ENCODE data around the gene MIS18A. TPM values are rescaled to one million over a fixed set of nuclear protein-coding genes. Genes with fewer than 3 reads are reported as not detected.

Gene MIS18A
- total RNA-seq, 1 experiment from 2014 or later, result 17.5 TPM

- H3K36me3 ChIP-seq (ENCODE audit: low read depth), result no peaks in the 10 kb centered on the region
- no peaks in the 10 kb centered on the region for H4K20me1 ChIP-seq (ENCODE audit: insufficient read depth)
- no peak for DNase-seq
- no peaks in the 10 kb centered on the region for H3K9me2 ChIP-seq (ENCODE audit: insufficient read depth)
- intact Hi-C loops (cut with micrococcal nuclease; ENCODE audit: unreplicated experiment), result no loop called here
- H3K4me1 ChIP-seq (replicated peaks; ENCODE audit: insufficient read depth), result peaks cover 2% of the 10 kb centered on the region; the same call in 1 of the 2 replicates
- H2AFZ ChIP-seq, result no peak overlapping the region
- no peaks in the 10 kb centered on the region for H3F3A ChIP-seq (ENCODE audit: insufficient read depth, low read depth)
- H3K27ac ChIP-seq, result no peak overlapping the region
- TF ChIP-seq CTCF (conservative IDR thresholded peaks at IDR 0.05) (no peak), EZH2 (IDR thresholded peaks at IDR 0.05; ENCODE audit: low read depth) (no peak)
- CTCF ChIA-PET, result no interaction called here
- H3K27me3 ChIP-seq (ENCODE audit: insufficient read depth, low read depth), result no peaks in the 10 kb centered on the region
- H3K9me3 ChIP-seq (ENCODE audit: insufficient read depth, low read depth), result no peaks in the 10 kb centered on the region
- H3K4me2 ChIP-seq, result no peak overlapping the region
- no TSS peak for BruUV-seq (replicated peaks)
- H3K4me3 ChIP-seq, result no peak overlapping the region
- peaks cover 4% of the 10 kb centered on the region; the same call in 1 of the 2 replicates for H3K79me2 ChIP-seq (ENCODE audit: low read depth)
- POLR2A ChIA-PET (ENCODE audit: unreplicated experiment), result no interaction called here
Measured at GRCh38 chr21:32282992-32283391, 4.1 kb upstream of the MIS18A start.

GRCh38 chr21:32281531-32281930 lies 2.7 kb upstream of the MIS18A start:
- ChIA-PET POLR2A (ENCODE audit: unreplicated experiment) (no interaction called here), CTCF (no interaction called here)
- H3K9me3 ChIP-seq (ENCODE audit: insufficient read depth, low read depth), result no peaks in the 10 kb centered on the region
- intact Hi-C loops (cut with micrococcal nuclease; ENCODE audit: unreplicated experiment), result no loop called here
- DNase-seq, result no peak
- H3K4me2 ChIP-seq, result no peak overlapping the region
- no peaks in the 10 kb centered on the region for H3K36me3 ChIP-seq (ENCODE audit: low read depth)
- H4K20me1 ChIP-seq (ENCODE audit: insufficient read depth), result no peaks in the 10 kb centered on the region
- no peak overlapping the region for H3K27ac ChIP-seq
- H3K79me2 ChIP-seq (ENCODE audit: low read depth), result peaks cover 12% of the 10 kb centered on the region
- no TSS peak for BruUV-seq (replicated peaks)
- no peaks in the 10 kb centered on the region for H3K9me2 ChIP-seq (ENCODE audit: insufficient read depth)
- no peaks in the 10 kb centered on the region for H3F3A ChIP-seq (ENCODE audit: insufficient read depth, low read depth)
- peaks cover 9% of the 10 kb centered on the region for H3K4me1 ChIP-seq (replicated peaks; ENCODE audit: insufficient read depth)
- no peak overlapping the region for H2AFZ ChIP-seq
- H3K27me3 ChIP-seq (ENCODE audit: insufficient read depth, low read depth), result no peaks in the 10 kb centered on the region
- no peak overlapping the region for H3K4me3 ChIP-seq
- TF ChIP-seq EZH2 (IDR thresholded peaks at IDR 0.05; ENCODE audit: low read depth) (no peak), CTCF (conservative IDR thresholded peaks at IDR 0.05) (no peak)

- H4K20me1 ChIP-seq (ENCODE audit: insufficient read depth), result no peaks in the 10 kb centered on the region
- peaks cover 9% of the 10 kb centered on the region for H3K4me1 ChIP-seq (replicated peaks; ENCODE audit: insufficient read depth)
- no peaks in the 10 kb centered on the region for H3F3A ChIP-seq (ENCODE audit: insufficient read depth, low read depth)
- H2AFZ ChIP-seq, result peak overlapping the region; percentile 80
- H3K9me3 ChIP-seq (ENCODE audit: insufficient read depth, low read depth), result no peaks in the 10 kb centered on the region
- H3K79me2 ChIP-seq (ENCODE audit: low read depth), result peaks cover 12% of the 10 kb centered on the region
- no peak for DNase-seq
- TF ChIP-seq EZH2 (IDR thresholded peaks at IDR 0.05; ENCODE audit: low read depth) (no peak), CTCF (conservative IDR thresholded peaks at IDR 0.05) (no peak)
- H3K4me3 ChIP-seq, result peak overlapping the region; percentile 67; the same call in 1 of the 2 replicates
- ChIA-PET POLR2A (ENCODE audit: unreplicated experiment) (no interaction called here), CTCF (no interaction called here)
- TSS peak; percentile 87 for BruUV-seq (replicated peaks)
- H3K4me2 ChIP-seq, result peak overlapping the region; percentile 95
- no peaks in the 10 kb centered on the region for H3K36me3 ChIP-seq (ENCODE audit: low read depth)
- H3K27ac ChIP-seq, result no peak overlapping the region
- intact Hi-C loops (cut with micrococcal nuclease; ENCODE audit: unreplicated experiment), result loop anchor here (5.0 kb wide), 1 partner anchor 323 kb away; no protein-coding TSS in a partner anchor
- H3K27me3 ChIP-seq (ENCODE audit: insufficient read depth, low read depth), result no peaks in the 10 kb centered on the region
- no peaks in the 10 kb centered on the region for H3K9me2 ChIP-seq (ENCODE audit: insufficient read depth)
Measured at GRCh38 chr21:32279377-32279680, 480 bp upstream of the MIS18A start.
